Aortic smooth muscle cell (primary cell): Measurements from ENCODE around the gene IER5L. TPM values are rescaled to one million over a fixed set of nuclear protein-coding genes. Genes with fewer than 3 reads are reported as not detected.

Experiments used
- total RNA-seq: library from RNA; depleted of rRNA; stranded (reverse); fragments of >200 nt; gene quantifications from 2 replicates; pipeline ENCODE4 v1.2.3, GENCODE V29; 2014

The IER5L gene
- total RNA-seq, result 93.6 and 93.7 TPM in 2 replicates

DNA sequence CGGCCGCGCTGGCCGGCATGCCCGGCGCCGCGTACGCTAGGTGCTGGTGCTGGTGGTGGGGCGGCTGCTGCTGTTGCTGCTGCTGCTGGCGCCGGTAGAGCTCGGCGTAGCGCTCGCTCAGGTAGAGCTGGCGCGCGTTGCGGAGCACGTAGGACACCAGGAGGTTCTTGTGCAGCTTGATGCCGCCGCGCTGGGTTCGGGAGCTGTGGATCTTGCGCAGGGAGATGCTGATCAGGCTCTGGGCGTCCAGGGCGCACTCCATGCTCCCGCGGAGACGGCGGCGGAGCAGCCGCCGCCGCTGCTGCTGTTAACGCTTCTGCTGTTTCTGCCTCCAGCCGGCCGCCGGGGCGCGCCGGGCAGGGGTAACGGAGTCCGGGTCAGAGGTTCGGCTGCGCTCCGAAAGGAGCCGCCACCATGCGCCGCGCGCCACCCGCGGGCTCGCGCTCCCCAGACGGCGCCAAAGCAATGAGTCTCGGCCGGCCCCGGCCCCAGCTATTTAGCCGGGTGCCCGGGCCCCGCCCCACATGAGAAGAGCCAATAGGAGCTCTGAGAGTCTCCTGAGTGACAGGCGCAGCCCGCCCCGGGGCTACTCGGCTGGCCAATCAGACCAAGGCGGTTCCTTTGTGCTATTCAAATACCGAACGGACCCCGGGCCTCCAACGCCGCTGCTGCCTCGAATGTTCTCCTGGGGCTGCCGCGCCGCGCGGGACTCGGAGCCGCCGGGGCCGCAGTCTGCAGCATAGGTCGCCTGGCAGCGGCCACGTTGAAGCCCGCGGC, at the start of gene IER5L:
Gene IER5L, minus strand, starts transcription at position 471 of the 777 bp plus-strand sequence. Its CDS starts 209 bp downstream, at position 262.

Other genes with a start within 250 kb of the IER5L start
- 28.4 and 30.3 TPM in 2 replicates for gene DOLK, start 230.7 kb downstream of the IER5L start, total RNA-seq
- 28.2 and 44.8 TPM in 2 replicates for gene NUP188, start 230.6 kb downstream of the IER5L start, total RNA-seq
- gene SH3GLB2, start 149.9 kb downstream of the IER5L start, total RNA-seq, result 33.4 and 38.2 TPM in 2 replicates
- gene MIGA2, start 141.6 kb downstream of the IER5L start, total RNA-seq, result 20.1 and 22.7 TPM in 2 replicates
- gene DOLPP1, start 97.2 kb downstream of the IER5L start, total RNA-seq, result 8.6 and 8.7 TPM in 2 replicates
- 45.2 and 46.9 TPM in 2 replicates for gene CRAT, start 67.5 kb downstream of the IER5L start, total RNA-seq
- 173 and 176 TPM in 2 replicates for gene PTPA, start 66.8 kb downstream of the IER5L start, total RNA-seq